ENCODE results near the gene DMD.
"Not testable (repeated sequence)": the region's sequence is repeated elsewhere in the genome, so short reads cannot be mapped to it uniquely, and the experiment has no call there.

DMD gene

GRCh38 chrX:31969714-31970113 lies 1241.6 kb downstream of the DMD start:
- no peak for DNase-seq

- no peak for DNase-seq
These were observed 1249.1 kb downstream of the DMD start for GRCh38 chrX:31962256-31962655.

GRCh38 chrX:31934842-31935370 lies 1276.4 kb downstream of the DMD start:
- no peak for DNase-seq

GRCh38 chrX:31934015-31934414 lies 1277.3 kb downstream of the DMD start:
- no peak for DNase-seq

- DNase-seq, result no peak
These were observed 1278.6 kb downstream of the DMD start for GRCh38 chrX:31932769-31933168.

- not testable (repeated sequence) for DNase-seq
These were observed 1279.0 kb downstream of the DMD start for GRCh38 chrX:31932320-31932719.

GRCh38 chrX:31931225-31931624 lies 1280.1 kb downstream of the DMD start:
- no peak for DNase-seq

GRCh38 chrX:31929366-31929765 lies 1282.0 kb downstream of the DMD start:
- DNase-seq, result no peak

GRCh38 chrX:31921236-31921635 lies 1290.1 kb downstream of the DMD start:
- no peak for DNase-seq

GRCh38 chrX:31909850-31910572 lies 1301.3 kb downstream of the DMD start:
- no peak for DNase-seq

- DNase-seq, result no peak
These were observed 1317.2 kb downstream of the DMD start for GRCh38 chrX:31894152-31894551.

GRCh38 chrX:31893525-31893924 lies 1317.8 kb downstream of the DMD start:
- no peak for DNase-seq

- no peak for DNase-seq
These were observed 1322.3 kb downstream of the DMD start for GRCh38 chrX:31889088-31889487.

- DNase-seq, result no peak
These were observed 1326.8 kb downstream of the DMD start for GRCh38 chrX:31884535-31884934.

GRCh38 chrX:31872007-31872406 lies 1339.3 kb downstream of the DMD start:
- no peak for DNase-seq

- no peak for DNase-seq
These were observed 1341.1 kb downstream of the DMD start for GRCh38 chrX:31870267-31870666.

- no peak for DNase-seq
These were observed 1350.7 kb downstream of the DMD start for GRCh38 chrX:31860686-31861085.

GRCh38 chrX:31858915-31859314 lies 1352.4 kb downstream of the DMD start:
- DNase-seq, result no peak

- DNase-seq, result no peak
These were observed 1356.6 kb downstream of the DMD start for GRCh38 chrX:31854716-31855115.

- DNase-seq, result no peak
These were observed 1359.6 kb downstream of the DMD start for GRCh38 chrX:31851761-31852160.

GRCh38 chrX:31847773-31848172 lies 1363.6 kb downstream of the DMD start:
- DNase-seq, result no peak

GRCh38 chrX:31845003-31845402 lies 1366.3 kb downstream of the DMD start:
- no peak for DNase-seq

- no peak for DNase-seq
These were observed 1372.7 kb downstream of the DMD start for GRCh38 chrX:31838617-31839016.

- no peak for DNase-seq
These were observed 1373.8 kb downstream of the DMD start for GRCh38 chrX:31837445-31838049.

GRCh38 chrX:31836479-31836878 lies 1374.9 kb downstream of the DMD start:
- DNase-seq, result no peak
